ENCODE measurements around the gene OR2V2. TPM values are rescaled to one million over a fixed set of nuclear protein-coding genes. Genes with fewer than 3 reads are reported as not detected.
"Not testable (repeated sequence)": the region's sequence is repeated elsewhere in the genome, so short reads cannot be mapped to it uniquely, and the experiment has no call there.

Gene OR2V2, protein sequence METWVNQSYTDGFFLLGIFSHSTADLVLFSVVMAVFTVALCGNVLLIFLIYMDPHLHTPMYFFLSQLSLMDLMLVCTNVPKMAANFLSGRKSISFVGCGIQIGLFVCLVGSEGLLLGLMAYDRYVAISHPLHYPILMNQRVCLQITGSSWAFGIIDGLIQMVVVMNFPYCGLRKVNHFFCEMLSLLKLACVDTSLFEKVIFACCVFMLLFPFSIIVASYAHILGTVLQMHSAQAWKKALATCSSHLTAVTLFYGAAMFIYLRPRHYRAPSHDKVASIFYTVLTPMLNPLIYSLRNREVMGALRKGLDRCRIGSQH
- not detected for polyA plus RNA-seq (2013, experiment 1 of 4)
- polyA plus RNA-seq (2013, experiment 2 of 4) = not detected
- not detected for polyA plus RNA-seq (2013, experiment 3 of 4)
- polyA plus RNA-seq (2013, experiment 4 of 4) = not detected

DNA sequence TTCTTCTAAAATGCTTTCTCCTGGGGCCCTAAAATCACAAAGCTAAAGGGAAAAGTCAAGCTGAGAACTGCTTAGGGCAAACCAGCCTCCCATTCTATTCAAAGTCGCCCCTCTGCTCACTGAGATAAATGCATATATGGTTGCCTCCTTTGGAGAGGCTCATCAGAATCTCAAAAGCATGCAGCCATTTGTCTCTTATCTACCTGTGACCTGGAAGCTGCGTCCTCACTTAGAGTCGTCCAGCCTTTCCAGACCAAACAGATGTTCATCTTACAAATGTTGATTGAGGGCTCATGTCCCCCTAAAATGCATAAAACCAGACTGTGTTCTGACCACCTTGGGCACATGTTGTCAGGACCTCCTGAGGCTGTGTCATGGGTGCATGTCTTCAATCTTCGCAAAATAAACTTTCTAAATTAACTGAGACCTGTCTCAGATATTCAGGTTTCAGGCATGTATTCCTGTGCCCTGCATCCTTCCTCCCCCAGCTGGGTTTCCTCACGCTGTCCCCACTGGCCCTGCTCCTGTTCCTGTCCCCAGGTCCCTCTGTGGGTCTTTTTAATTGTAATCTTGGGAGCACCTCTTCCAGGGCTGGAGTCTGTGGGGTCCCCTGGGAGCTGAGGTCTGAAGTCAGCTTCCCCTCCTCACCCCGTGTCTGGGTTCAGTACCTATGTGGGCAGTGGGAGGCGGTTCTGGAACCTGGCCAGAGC, at the start of gene OR2V2:
OR2V2 (plus strand) TSS at position 660 of the 710 bp plus-strand sequence. CDS start 7,357 bp downstream, outside the sequence.
- H3K27me3 ChIP-seq (ENCODE audit: control insufficient read depth, insufficient read depth, low read length, poor library complexity, severe bottlenecking); H3K27ac ChIP-seq (ENCODE audit: insufficient read depth, low read depth, low read length, poor library complexity, severe bottlenecking); H3K9me3 ChIP-seq (ENCODE audit: control insufficient read depth, low read length); H3K36me3 ChIP-seq (ENCODE audit: control insufficient read depth, insufficient read depth, low read length); H3K4me1 ChIP-seq (ENCODE audit: control insufficient read depth, insufficient read depth, low read length); H3K4me3 ChIP-seq (ENCODE audit: insufficient read depth, low read depth, low read length): not testable (repeated sequence)
- WGBS, 2 experiments = 48 to 55% methylated on average over 7 of the region's 7 CpGs

- H3K27ac ChIP-seq (ENCODE audit: insufficient read depth, low read depth, low read length, poor library complexity, severe bottlenecking); H3K4me1 ChIP-seq (ENCODE audit: control insufficient read depth, insufficient read depth, low read length); H3K9me3 ChIP-seq (ENCODE audit: control insufficient read depth, low read length); H3K36me3 ChIP-seq (ENCODE audit: control insufficient read depth, insufficient read depth, low read length); H3K4me3 ChIP-seq (ENCODE audit: insufficient read depth, low read depth, low read length): not testable (repeated sequence)
- WGBS, 2 experiments = no CpG with 5 or more reads among the region's 56 CpGs
- peaks cover 21% of the 10 kb centered on the region for H3K27me3 ChIP-seq (ENCODE audit: control insufficient read depth, insufficient read depth, low read length, poor library complexity, severe bottlenecking)
These were observed 49.5 kb upstream of the OR2V2 start for GRCh38 chr5:181097759-181098491.

DNA sequence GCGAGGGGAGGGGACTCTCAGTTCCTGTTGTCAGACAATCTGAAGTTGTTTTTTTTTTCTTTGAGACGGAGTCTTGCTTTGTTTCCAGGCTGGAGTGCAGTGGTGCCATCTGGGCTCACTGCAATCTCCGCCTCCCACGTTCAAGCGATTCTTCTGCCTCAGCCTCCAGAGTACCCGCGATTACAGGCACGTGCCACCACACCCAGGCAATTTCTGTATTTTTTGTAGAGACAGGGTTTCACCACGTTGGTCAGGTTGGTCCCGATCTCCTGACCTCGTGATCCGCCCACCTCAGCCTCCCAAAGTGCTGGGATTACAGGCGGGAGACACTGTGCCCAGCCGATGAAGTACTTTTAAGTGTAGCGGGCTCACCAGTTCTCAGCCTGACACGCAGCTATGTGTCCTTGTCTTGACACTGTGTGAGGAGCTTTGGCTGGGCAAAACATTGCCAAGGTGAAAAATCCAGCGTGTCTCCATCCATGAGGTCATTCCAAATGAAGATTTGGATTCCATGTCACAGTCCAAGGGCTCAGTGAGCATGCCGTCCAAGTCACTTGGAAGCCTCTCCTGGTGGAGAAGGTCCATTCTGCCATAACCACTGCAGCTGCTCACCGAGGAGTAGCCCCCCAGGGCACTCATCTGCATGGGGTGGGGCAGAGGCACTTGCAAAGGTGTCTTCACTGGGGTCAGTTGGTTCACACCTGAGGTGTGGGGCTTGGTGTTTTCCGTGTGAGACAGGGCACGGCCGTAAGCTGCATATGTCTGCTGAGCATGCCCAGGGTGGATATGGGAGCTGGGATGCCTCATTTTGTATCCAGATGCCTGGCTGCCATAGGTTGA, 48.4 kb upstream of the OR2V2 start:
- WGBS, 2 experiments = 41 to 45% methylated on average over 21 of the region's 22 CpGs
- Histone ChIP-seq H3K27me3 (ENCODE audit: control insufficient read depth, insufficient read depth, low read length, poor library complexity, severe bottlenecking) (peaks cover 23% of the 10 kb centered on the region), H3K4me3 (ENCODE audit: insufficient read depth, low read depth, low read length) (no peak overlapping the region), H3K36me3 (ENCODE audit: control insufficient read depth, insufficient read depth, low read length) (no peaks in the 10 kb centered on the region), H3K27ac (ENCODE audit: insufficient read depth, low read depth, low read length, poor library complexity, severe bottlenecking) (no peak overlapping the region), H3K4me1 (ENCODE audit: control insufficient read depth, insufficient read depth, low read length) (no peaks in the 10 kb centered on the region), H3K9me3 (ENCODE audit: control insufficient read depth, low read length) (no peaks in the 10 kb centered on the region)

GRCh38 chr5:181099602-181100086, 47.7 kb upstream of the OR2V2 start:
- Histone ChIP-seq H3K27ac (ENCODE audit: insufficient read depth, low read depth, low read length, poor library complexity, severe bottlenecking) (no peak overlapping the region), H3K36me3 (ENCODE audit: control insufficient read depth, insufficient read depth, low read length) (no peaks in the 10 kb centered on the region), H3K9me3 (ENCODE audit: control insufficient read depth, low read length) (no peaks in the 10 kb centered on the region), H3K4me3 (ENCODE audit: insufficient read depth, low read depth, low read length) (no peak overlapping the region), H3K27me3 (ENCODE audit: control insufficient read depth, insufficient read depth, low read length, poor library complexity, severe bottlenecking) (peaks cover 29% of the 10 kb centered on the region), H3K4me1 (ENCODE audit: control insufficient read depth, insufficient read depth, low read length) (no peaks in the 10 kb centered on the region)
- 66 to 67% methylated on average over 11 of the region's 11 CpGs for WGBS, 2 experiments

GRCh38 chr5:181100121-181100875, 47.1 kb upstream of the OR2V2 start:
- WGBS, 2 experiments = 32% methylated on average over 56 to 57 of the region's 62 CpGs
- peaks cover 35% of the 10 kb centered on the region for H3K27me3 ChIP-seq (ENCODE audit: control insufficient read depth, insufficient read depth, low read length, poor library complexity, severe bottlenecking)
- H3K9me3 ChIP-seq (ENCODE audit: control insufficient read depth, low read length) = no peaks in the 10 kb centered on the region
- H3K4me1 ChIP-seq (ENCODE audit: control insufficient read depth, insufficient read depth, low read length) = no peaks in the 10 kb centered on the region
- no peaks in the 10 kb centered on the region for H3K36me3 ChIP-seq (ENCODE audit: control insufficient read depth, insufficient read depth, low read length)
- H3K4me3 ChIP-seq (ENCODE audit: insufficient read depth, low read depth, low read length) = peak overlapping the region; percentile 4
- no peak overlapping the region for H3K27ac ChIP-seq (ENCODE audit: insufficient read depth, low read depth, low read length, poor library complexity, severe bottlenecking)

DNA sequence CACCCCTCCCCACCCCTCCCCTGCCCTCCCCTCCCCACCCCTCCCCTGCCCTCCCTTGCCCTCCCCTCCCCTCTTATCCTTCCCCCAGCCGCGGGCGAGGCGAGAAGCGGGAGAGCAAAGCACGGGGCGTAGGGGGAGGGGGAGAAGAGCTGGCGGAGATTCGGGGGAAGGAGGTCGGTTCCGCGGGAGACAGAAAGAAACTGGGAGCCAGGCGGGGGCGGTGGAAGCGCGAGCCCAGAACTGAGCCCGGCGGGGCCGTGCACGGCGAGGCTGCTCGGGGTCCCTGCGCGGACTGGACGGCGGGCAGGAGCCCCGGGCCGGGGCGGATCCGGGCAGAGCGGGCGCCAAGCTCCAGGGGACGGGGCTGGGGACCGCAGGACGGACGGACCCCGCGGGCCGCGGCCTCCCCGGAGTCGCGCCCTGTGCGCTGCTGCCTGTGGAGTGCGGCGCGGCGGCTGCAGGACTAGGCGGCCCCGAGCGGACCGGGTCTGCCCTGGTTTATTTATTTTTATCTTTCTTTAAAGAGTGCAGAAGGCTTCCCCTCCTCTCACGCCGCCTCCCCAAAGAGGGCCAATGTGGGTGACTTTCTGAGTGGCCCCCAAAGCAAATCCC, 46.2 kb upstream of the OR2V2 start:
- H3K27ac ChIP-seq (ENCODE audit: insufficient read depth, low read depth, low read length, poor library complexity, severe bottlenecking); H3K36me3 ChIP-seq (ENCODE audit: control insufficient read depth, insufficient read depth, low read length); H3K4me3 ChIP-seq (ENCODE audit: insufficient read depth, low read depth, low read length); H3K9me3 ChIP-seq (ENCODE audit: control insufficient read depth, low read length); H3K4me1 ChIP-seq (ENCODE audit: control insufficient read depth, insufficient read depth, low read length): not testable (repeated sequence)
- 7% methylated on average over 7 of the region's 54 CpGs; no CpG with 5 or more reads in 1 of the 2 experiments for WGBS, 2 experiments
- H3K27me3 ChIP-seq (ENCODE audit: control insufficient read depth, insufficient read depth, low read length, poor library complexity, severe bottlenecking) = peaks cover 43% of the 10 kb centered on the region

GRCh38 chr5:181101930-181102674, 45.3 kb upstream of the OR2V2 start:
- not testable (repeated sequence) for H3K36me3 ChIP-seq (ENCODE audit: control insufficient read depth, insufficient read depth, low read length)
- no CpG with 5 or more reads among the region's 30 CpGs for WGBS, 2 experiments
- peaks cover 48% of the 10 kb centered on the region for H3K27me3 ChIP-seq (ENCODE audit: control insufficient read depth, insufficient read depth, low read length, poor library complexity, severe bottlenecking)

DNA sequence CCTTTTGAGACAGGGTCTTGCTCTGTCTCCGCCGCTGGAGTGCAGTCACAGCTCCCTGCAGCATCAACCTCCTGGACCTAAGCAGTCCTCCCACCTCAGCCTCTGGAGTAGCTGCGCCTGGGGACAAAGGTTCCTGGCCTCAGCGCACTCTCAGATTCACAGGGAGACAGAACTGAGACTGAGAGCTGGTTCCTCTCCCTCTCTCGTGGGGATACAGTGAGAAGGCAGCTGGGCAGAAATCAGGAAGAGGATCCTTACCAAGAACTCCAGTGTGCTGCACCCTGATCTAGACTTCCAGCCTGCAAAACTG, 43.2 kb upstream of the OR2V2 start:
- not testable (repeated sequence) for H3K9me3 ChIP-seq (ENCODE audit: control insufficient read depth, low read length); H3K4me1 ChIP-seq (ENCODE audit: control insufficient read depth, insufficient read depth, low read length); H3K27ac ChIP-seq (ENCODE audit: insufficient read depth, low read depth, low read length, poor library complexity, severe bottlenecking); H3K36me3 ChIP-seq (ENCODE audit: control insufficient read depth, insufficient read depth, low read length); H3K4me3 ChIP-seq (ENCODE audit: insufficient read depth, low read depth, low read length)
- 36 to 39% methylated on average over 5 of the region's 5 CpGs for WGBS, 2 experiments
- H3K27me3 ChIP-seq (ENCODE audit: control insufficient read depth, insufficient read depth, low read length, poor library complexity, severe bottlenecking) = peaks cover 44% of the 10 kb centered on the region

More at GRCh38 chr5:181101930-181102674, 45.3 kb upstream of the OR2V2 start:
- not testable (repeated sequence) for H3K4me1 ChIP-seq (ENCODE audit: control insufficient read depth, insufficient read depth, low read length); H3K9me3 ChIP-seq (ENCODE audit: control insufficient read depth, low read length); H3K27ac ChIP-seq (ENCODE audit: insufficient read depth, low read depth, low read length, poor library complexity, severe bottlenecking); H3K4me3 ChIP-seq (ENCODE audit: insufficient read depth, low read depth, low read length)
